Nephron (organoid): ENCODE results near the gene PTPN11.
A peak's percentile ranks its signal among the peaks of the same experiment; 100 is the strongest.

Experiments
- H3K27ac Mint-ChIP-seq, 3 experiments: 2 replicates each; pipeline ENCODE4 v1.8.0; 2020; ENCODE audit warnings: mixed read lengths in 3 of 3, mild to moderate bottlenecking in 2 of 3, moderate library complexity in 1 of 3
- H3K27me3 Mint-ChIP-seq: 2 replicates; pipeline ENCODE4 v1.8.0; 2021; ENCODE audit warnings: low read depth, mild to moderate bottlenecking, moderate library complexity, mixed read lengths
- H3K36me3 Mint-ChIP-seq: 2 replicates; pipeline ENCODE4 v1.8.0; 2020; ENCODE audit warnings: low read depth, mixed read lengths
- H3K4me1 Mint-ChIP-seq: 2 replicates; pipeline ENCODE4 v1.8.0; 2020; ENCODE audit warnings: mixed read lengths
- H3K4me3 Mint-ChIP-seq, 3 experiments: 2 replicates each; pipeline ENCODE4 v1.8.0; 2020; ENCODE audit warnings: mild to moderate bottlenecking in 3 of 3, mixed read lengths in 3 of 3, moderate library complexity in 2 of 3
- H3K9me3 Mint-ChIP-seq: 2 replicates; pipeline ENCODE4 v1.8.0; 2020; ENCODE audit warnings: mixed read lengths
- TF ChIP-seq, protein P1 (sequence below), 3 experiments: fragments of 200-600 bp; sonication (generic); IDR thresholded peaks; one replicate each; pipeline ENCODE4 v1.5.0; 2021; ENCODE audit warnings: antibody characterized with exemption in 3 of 3; ENCODE audit not compliant: unreplicated experiment in 3 of 3

PTPN11 gene

GRCh38 chr12:112380663-112381405, 37.9 kb upstream of the PTPN11 start:
- peaks cover 11% of the 10 kb centered on the region for H3K36me3 Mint-ChIP-seq
- TF ChIP-seq, protein P1, sequence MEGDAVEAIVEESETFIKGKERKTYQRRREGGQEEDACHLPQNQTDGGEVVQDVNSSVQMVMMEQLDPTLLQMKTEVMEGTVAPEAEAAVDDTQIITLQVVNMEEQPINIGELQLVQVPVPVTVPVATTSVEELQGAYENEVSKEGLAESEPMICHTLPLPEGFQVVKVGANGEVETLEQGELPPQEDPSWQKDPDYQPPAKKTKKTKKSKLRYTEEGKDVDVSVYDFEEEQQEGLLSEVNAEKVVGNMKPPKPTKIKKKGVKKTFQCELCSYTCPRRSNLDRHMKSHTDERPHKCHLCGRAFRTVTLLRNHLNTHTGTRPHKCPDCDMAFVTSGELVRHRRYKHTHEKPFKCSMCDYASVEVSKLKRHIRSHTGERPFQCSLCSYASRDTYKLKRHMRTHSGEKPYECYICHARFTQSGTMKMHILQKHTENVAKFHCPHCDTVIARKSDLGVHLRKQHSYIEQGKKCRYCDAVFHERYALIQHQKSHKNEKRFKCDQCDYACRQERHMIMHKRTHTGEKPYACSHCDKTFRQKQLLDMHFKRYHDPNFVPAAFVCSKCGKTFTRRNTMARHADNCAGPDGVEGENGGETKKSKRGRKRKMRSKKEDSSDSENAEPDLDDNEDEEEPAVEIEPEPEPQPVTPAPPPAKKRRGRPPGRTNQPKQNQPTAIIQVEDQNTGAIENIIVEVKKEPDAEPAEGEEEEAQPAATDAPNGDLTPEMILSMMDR (IDR thresholded peaks at IDR 0.05; ENCODE audit: unreplicated experiment in 3 of 3) = no peak
- H3K4me3 Mint-ChIP-seq = peak overlapping the region; percentile 98 to 100 (median 98)
- no peaks in the 10 kb centered on the region for H3K9me3 Mint-ChIP-seq
- peaks cover 28% of the 10 kb centered on the region for H3K4me1 Mint-ChIP-seq
- peak overlapping the region; percentile 88 to 97 (median 96) for H3K27ac Mint-ChIP-seq
- no peaks in the 10 kb centered on the region for H3K27me3 Mint-ChIP-seq

GRCh38 chr12:112381406-112381882, 37.3 kb upstream of the PTPN11 start:
- Mint-ChIP-seq H3K27me3 (no peaks in the 10 kb centered on the region), H3K4me1 (peaks cover 30% of the 10 kb centered on the region), H3K4me3 (peak overlapping the region; percentile 98 to 100 (median 98)), H3K27ac (peak overlapping the region; percentile 88 to 97 (median 96)), H3K36me3 (peaks cover 9% of the 10 kb centered on the region), H3K9me3 (no peaks in the 10 kb centered on the region)
- TF ChIP-seq, protein P1 (IDR thresholded peaks at IDR 0.05; ENCODE audit: unreplicated experiment in 3 of 3) = no peak

- Mint-ChIP-seq H3K36me3 (peaks cover 7% of the 10 kb centered on the region), H3K9me3 (no peaks in the 10 kb centered on the region), H3K4me1 (peaks cover 34% of the 10 kb centered on the region), H3K4me3 (peak within 1 kb of the TSS; percentile 98 to 100 (median 98)), H3K27me3 (no peaks in the 10 kb centered on the region), H3K27ac (peak within 1 kb of the TSS; percentile 88 to 97 (median 96))
- TF ChIP-seq, protein P1 (IDR thresholded peaks at IDR 0.05; ENCODE audit: unreplicated experiment in 3 of 3) = no peak
These were observed 36.6 kb upstream of the PTPN11 start, which contains the start of gene HECTD4 for GRCh38 chr12:112381883-112382796. Gene HECTD4, minus strand, starts transcription at chr12:112382431. Its CDS starts 303 bp downstream, at chr12:112382128.

DNA sequence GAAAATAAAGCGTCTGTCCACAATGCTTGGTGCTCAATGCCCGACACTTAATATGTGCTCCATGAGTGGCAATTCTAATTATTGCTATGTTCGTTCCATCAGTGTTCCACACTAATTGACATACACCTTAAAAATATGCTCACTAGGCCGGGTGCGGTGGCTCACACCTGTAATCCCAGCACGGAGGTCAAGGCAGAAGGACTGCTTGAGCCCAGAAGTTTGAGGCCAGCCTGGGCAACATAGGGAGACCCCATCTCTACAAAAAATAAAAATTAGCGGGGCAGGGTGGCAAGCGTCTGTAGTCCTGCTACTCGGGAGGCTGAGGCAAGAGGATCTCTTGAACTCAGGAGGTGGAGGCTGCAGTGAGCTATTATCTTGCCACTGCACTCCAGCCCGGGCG, 35.9 kb upstream of the PTPN11 start:
- Mint-ChIP-seq H3K27ac (peak overlapping the region; percentile 87 to 92 (median 91)), H3K4me1 (peaks cover 37% of the 10 kb centered on the region), H3K27me3 (peaks cover 3% of the 10 kb centered on the region), H3K4me3 (peak overlapping the region; percentile 86 to 96 (median 93)), H3K36me3 (peaks cover 7% of the 10 kb centered on the region), H3K9me3 (no peaks in the 10 kb centered on the region)
- TF ChIP-seq, protein P1 (IDR thresholded peaks at IDR 0.05; ENCODE audit: unreplicated experiment in 3 of 3) = no peak

DNA sequence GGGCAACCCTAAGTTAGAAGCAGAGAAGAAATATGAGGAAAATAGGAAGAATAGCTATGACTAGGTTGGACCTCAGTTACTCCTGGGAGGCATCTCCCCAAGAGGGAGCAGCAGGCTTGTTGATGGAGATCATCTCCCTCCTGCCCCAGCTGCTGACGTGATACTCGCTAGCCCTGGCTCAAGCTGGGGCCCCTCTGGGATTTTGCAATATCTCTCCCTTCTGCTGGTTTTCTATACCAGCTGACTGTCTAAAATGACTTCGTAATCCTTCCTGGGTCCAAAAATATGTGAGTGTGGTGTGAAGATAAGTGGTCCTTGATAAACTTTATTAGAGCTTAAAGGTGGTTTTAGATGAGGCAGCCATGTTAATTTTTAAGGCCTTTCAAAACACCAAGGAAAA, 32.0 kb upstream of the PTPN11 start:
- no peak overlapping the region for H3K4me3 Mint-ChIP-seq
- TF ChIP-seq, protein P1 (IDR thresholded peaks at IDR 0.05; ENCODE audit: unreplicated experiment in 3 of 3) = no peak
- H3K4me1 Mint-ChIP-seq = peaks cover 14% of the 10 kb centered on the region
- peak overlapping the region in 2 of 3 experiments; percentile 66 to 84 for H3K27ac Mint-ChIP-seq
- H3K36me3 Mint-ChIP-seq = no peaks in the 10 kb centered on the region
- H3K27me3 Mint-ChIP-seq = peaks cover 7% of the 10 kb centered on the region
- no peaks in the 10 kb centered on the region for H3K9me3 Mint-ChIP-seq
